HS-27A (cell line): ENCODE results near the gene WNT8A.

Experiments used
- DNase-seq: peaks from one replicate; pipeline ENCODE4 v3.0.0-alpha.2; 2012; ENCODE audit warnings: low read depth, missing footprints

WNT8A gene

DNA sequence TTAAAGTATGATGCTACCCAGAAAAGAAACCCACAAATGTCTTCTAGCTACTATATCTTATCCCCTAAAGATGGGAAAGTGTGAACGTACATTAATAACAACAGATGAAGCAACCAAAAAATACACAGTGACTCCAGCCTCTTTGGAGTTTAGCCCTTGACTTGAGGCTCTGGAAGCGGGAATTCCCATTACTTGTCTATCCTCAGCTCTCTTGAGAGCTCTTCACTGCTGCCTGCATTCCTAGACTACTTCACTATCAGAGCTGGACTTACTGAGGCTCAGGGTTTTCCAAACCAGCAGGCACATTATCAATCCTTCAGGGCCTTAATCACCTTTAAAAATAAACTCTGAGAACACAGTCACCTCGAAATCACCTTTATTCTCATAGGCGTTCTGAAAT is 56.4 kb downstream of the WNT8A start:
- DNase-seq: no peak
